Smooth muscle cell (in vitro differentiated cells): ENCODE data around the gene CARMIL3. TPM values are rescaled to one million over a fixed set of nuclear protein-coding genes. Genes with fewer than 3 reads are reported as not detected.

Experiments used
- DNase-seq: peaks from one replicate; lab custom pipeline; 2025; ENCODE audit not compliant: unreplicated experiment; lab: John Stamatoyannopoulos, UW
- H2AFZ ChIP-seq: fragments of 200-600 bp; sonication (generic); 2 replicates; pipeline ENCODE4 v1.6.0; 2016; ENCODE audit warnings: antibody characterized with exemption, low read depth, mild to moderate bottlenecking
- H3F3A ChIP-seq: fragments of 200-600 bp; sonication (generic); 2 replicates; pipeline ENCODE4 v1.6.0; 2017; ENCODE audit warnings: antibody characterized with exemption, low read depth
- H3K27ac ChIP-seq: fragments of 200-600 bp; sonication (generic); 2 replicates; pipeline ENCODE4 v1.5.1; 2016; ENCODE audit warnings: low read depth, mild to moderate bottlenecking
- H3K27me3 ChIP-seq: fragments of 200-600 bp; sonication (generic); 2 replicates; pipeline ENCODE4 v1.6.1; 2016; ENCODE audit warnings: low read depth, mild to moderate bottlenecking
- H3K36me3 ChIP-seq: fragments of 200-600 bp; sonication (generic); 2 replicates; pipeline ENCODE4 v1.5.1; 2016; ENCODE audit warnings: low read depth
- H3K4me1 ChIP-seq: fragments of 200-600 bp; sonication (generic); 2 replicates; pipeline ENCODE4 v1.5.1; 2016; ENCODE audit warnings: low read depth
- H3K4me2 ChIP-seq: fragments of 200-600 bp; sonication (generic); 2 replicates; pipeline ENCODE4 v1.6.0; 2016; ENCODE audit warnings: mild to moderate bottlenecking
- H3K4me3 ChIP-seq: fragments of 200-600 bp; sonication (generic); 2 replicates; pipeline ENCODE4 v1.5.1; 2016; ENCODE audit warnings: mild to moderate bottlenecking
- H3K79me2 ChIP-seq: fragments of 200-600 bp; sonication (generic); 2 replicates; pipeline ENCODE4 v1.6.0; 2016; ENCODE audit warnings: low read depth, mild to moderate bottlenecking
- H3K9ac ChIP-seq: fragments of 200-600 bp; sonication (generic); 2 replicates; pipeline ENCODE4 v1.6.0; 2016; ENCODE audit warnings: low read depth
- H3K9me3 ChIP-seq: fragments of 200-600 bp; sonication (generic); replicated peaks from 2 replicates; pipeline ENCODE4 v1.5.1; 2016; ENCODE audit warnings: low read depth
- H4K20me1 ChIP-seq: fragments of 200-600 bp; sonication (generic); 2 replicates; pipeline ENCODE4 v1.6.0; 2016; ENCODE audit warnings: low read depth
- WGBS: methylation state at CpG from one replicate; pipeline ENCODE4 v1.1.7; 2016; ENCODE audit warnings: low lambda C conversion rate; 5-methylcytosine and 5-hydroxymethylcytosine counted together
- polyA plus RNA-seq: library from polyadenylated mRNA; unstranded; fragments of >200 nt; fragmentation: Nextera tagmentation; extraction: Ambion mirVana; gene quantifications from 2 replicates; pipeline ENCODE4 v1.2.1, GENCODE V29; 2016
- total RNA-seq: library from RNA; depleted of rRNA; stranded (reverse); fragments of >200 nt; gene quantifications from 2 replicates; pipeline ENCODE4 v1.2.3, GENCODE V29; 2014
- TF ChIP-seq, protein P1 (sequence below): fragments of 200-600 bp; sonication (generic); IDR thresholded peaks from 2 replicates; pipeline ENCODE4 v1.5.1; 2017; ENCODE audit warnings: borderline replicate concordance, mild to moderate bottlenecking, antibody characterized with exemption; ENCODE audit not compliant: insufficient read depth, poor library complexity, severe bottlenecking

Gene CARMIL3
- total and polyA plus RNA-seq, 2 experiments from 2014 or later: not detected

DNA sequence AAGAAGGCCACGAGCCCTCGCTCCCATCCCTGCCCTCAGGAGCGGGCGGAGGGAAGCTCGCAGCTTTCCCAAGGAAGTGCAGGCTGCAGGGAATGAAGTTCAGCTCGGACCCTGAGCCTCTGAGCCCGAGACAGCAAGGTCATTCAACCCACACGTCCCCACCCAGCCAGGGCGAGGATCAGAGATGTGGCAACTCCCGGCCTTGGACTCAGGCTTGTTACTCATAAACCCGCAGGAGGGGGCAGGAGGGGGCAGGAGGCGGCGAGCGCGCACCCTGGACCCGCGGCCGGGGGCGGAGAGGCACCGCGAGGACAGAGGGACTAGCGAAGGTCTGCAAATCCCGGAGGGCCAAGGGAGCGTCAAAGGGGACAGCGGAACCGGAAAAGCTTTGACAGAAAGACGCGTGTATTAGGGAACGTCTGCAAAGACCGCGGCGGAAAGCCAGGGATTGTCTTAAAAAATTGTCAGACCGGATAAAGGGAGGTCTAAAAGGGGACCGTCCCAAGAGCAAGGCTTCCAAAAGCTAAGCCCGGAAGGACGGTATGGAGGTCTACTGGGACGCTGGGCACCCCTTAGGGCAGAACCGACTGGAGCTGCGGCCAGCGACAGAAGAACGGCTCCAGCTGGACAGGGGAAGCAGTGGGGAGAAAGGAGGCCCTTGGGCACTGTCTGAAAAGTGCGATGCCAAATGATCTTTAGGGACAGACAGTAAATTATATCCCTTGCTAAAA lies 62.2 kb downstream of the CARMIL3 start:
- H3F3A ChIP-seq: no peaks in the 10 kb centered on the region
- peak overlapping the region; percentile 97 for H3K27ac ChIP-seq
- no peaks in the 10 kb centered on the region for H4K20me1 ChIP-seq
- H3K79me2 ChIP-seq: peaks cover 11% of the 10 kb centered on the region
- under 1% methylated on average over 40 of the region's 42 CpGs for WGBS
- peak overlapping the region; percentile 80 for H3K4me3 ChIP-seq
- peak overlapping the region; percentile 94 for H3K9ac ChIP-seq
- DNase-seq: peak; percentile 78
- TF ChIP-seq, protein P1, sequence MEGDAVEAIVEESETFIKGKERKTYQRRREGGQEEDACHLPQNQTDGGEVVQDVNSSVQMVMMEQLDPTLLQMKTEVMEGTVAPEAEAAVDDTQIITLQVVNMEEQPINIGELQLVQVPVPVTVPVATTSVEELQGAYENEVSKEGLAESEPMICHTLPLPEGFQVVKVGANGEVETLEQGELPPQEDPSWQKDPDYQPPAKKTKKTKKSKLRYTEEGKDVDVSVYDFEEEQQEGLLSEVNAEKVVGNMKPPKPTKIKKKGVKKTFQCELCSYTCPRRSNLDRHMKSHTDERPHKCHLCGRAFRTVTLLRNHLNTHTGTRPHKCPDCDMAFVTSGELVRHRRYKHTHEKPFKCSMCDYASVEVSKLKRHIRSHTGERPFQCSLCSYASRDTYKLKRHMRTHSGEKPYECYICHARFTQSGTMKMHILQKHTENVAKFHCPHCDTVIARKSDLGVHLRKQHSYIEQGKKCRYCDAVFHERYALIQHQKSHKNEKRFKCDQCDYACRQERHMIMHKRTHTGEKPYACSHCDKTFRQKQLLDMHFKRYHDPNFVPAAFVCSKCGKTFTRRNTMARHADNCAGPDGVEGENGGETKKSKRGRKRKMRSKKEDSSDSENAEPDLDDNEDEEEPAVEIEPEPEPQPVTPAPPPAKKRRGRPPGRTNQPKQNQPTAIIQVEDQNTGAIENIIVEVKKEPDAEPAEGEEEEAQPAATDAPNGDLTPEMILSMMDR: no peak
- H3K4me1 ChIP-seq: peaks cover 12% of the 10 kb centered on the region
- H3K36me3 ChIP-seq: no peaks in the 10 kb centered on the region
- H3K27me3 ChIP-seq: no peaks in the 10 kb centered on the region
- H2AFZ ChIP-seq: peak overlapping the region; percentile 85
- H3K4me2 ChIP-seq: peak overlapping the region; percentile 92
- no peaks in the 10 kb centered on the region for H3K9me3 ChIP-seq

DNA sequence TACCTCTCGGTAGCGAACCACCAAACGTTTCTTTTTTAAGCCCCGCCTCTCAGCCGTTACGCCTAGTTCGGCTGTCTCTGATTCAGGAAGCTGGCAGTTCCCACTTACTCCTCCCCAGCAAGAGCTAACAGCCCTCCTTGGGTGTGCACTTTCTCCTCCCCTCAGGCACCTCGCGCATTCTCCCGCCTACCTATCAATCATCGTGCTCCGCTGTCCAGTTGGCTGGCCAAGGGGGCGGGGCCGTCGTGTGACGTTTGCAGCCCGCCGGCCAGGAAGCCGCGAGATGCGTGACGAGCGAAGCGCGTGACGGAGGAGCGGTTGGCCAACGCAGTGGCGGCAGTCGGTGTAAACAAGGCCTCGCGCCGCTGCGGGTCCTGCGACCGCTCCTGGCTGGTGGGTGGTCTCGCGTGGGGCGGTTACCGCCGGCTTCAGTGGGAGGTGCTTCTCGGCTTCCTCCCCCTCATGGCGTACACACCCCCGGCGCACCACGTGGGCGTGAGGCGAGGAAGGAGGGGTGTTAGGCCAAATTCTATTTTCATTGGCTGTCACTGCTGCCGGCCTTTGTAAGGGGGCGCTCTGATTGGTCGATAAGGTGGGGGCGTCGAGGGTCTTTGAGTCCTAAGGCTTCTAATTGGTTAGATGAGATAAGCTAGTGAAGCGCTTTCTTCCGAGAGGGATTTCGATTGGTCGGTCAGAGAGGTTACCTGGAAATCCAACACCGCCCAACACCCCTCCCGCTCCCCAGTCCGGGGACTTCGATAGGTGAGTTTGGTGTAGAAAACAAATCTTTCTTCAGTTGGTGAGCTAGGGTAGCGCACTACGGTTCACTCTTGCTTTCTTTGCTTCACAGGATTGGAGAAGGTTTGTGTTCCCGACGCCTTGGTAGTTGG lies 63.0 kb downstream of the CARMIL3 start, which contains the start of the genes DCAF11 and NRL:
TSS of gene DCAF11 (plus strand) at position 246 of the 890 bp plus-strand sequence. CDS start 818 bp downstream, outside the sequence.
TSS of gene NRL (minus strand) at position 418 of the 890 bp plus-strand sequence. CDS start 32,101 bp downstream, outside the sequence.
- DNase-seq: peak; percentile 96
- Histone ChIP-seq H3K4me1 (peaks cover 12% of the 10 kb centered on the region), H3K9ac (peak within 1 kb of the TSS; percentile 94), H3K36me3 (no peaks in the 10 kb centered on the region), H3K9me3 (no peaks in the 10 kb centered on the region), H3K4me3 (peak within 1 kb of the TSS; percentile 80), H3F3A (no peaks in the 10 kb centered on the region), H2AFZ (peak within 1 kb of the TSS; percentile 85), H3K79me2 (peaks cover 11% of the 10 kb centered on the region), H3K27me3 (no peaks in the 10 kb centered on the region), H4K20me1 (no peaks in the 10 kb centered on the region), H3K27ac (peak within 1 kb of the TSS; percentile 97), H3K4me2 (peak within 1 kb of the TSS; percentile 97)
- TF ChIP-seq, protein P1: no peak
- WGBS: under 1% methylated on average over 58 of the region's 65 CpGs

DNA sequence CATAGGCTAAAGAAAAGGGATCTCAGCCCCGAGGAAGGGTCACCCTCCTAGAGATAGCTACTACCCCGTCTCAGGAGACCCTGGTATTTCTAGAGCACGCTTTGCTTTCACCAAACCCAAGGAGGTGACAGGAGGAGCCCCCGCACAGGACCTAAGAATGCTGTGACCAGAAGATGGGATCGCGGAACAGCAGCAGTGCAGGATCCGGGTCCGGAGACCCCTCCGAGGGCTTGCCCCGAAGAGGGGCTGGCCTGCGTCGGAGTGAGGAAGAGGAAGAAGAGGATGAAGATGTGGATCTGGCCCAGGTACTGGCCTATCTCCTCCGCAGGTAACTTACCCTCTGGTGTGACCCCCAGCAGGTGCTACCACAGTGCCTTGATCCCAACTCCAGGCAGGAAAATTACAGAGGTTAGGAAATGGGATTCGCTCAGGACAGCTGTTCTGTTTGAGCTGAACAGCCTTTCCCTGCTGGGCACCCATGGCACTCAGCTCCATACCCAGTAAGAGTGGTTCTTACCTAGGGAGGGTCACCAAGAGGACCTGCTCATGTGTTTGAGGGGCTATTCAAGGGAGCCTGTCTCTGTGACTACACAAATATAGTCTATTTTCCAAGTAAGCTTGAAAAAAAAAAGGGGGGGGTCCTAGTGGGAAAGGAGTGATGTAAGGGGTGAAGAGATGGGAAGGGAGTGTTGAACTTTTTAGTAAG lies 63.8 kb downstream of the CARMIL3 start:
- Histone ChIP-seq H2AFZ (peak overlapping the region; percentile 80), H4K20me1 (no peaks in the 10 kb centered on the region), H3K4me2 (peak overlapping the region; percentile 97), H3K4me3 (peak overlapping the region; percentile 80), H3F3A (no peaks in the 10 kb centered on the region), H3K9me3 (no peaks in the 10 kb centered on the region), H3K27me3 (no peaks in the 10 kb centered on the region), H3K4me1 (peaks cover 12% of the 10 kb centered on the region), H3K27ac (peak overlapping the region; percentile 97), H3K9ac (peak overlapping the region; percentile 94), H3K36me3 (no peaks in the 10 kb centered on the region), H3K79me2 (peaks cover 11% of the 10 kb centered on the region)
- DNase-seq: no peak
- TF ChIP-seq, protein P1: no peak
- 9% methylated on average over 14 of the region's 14 CpGs for WGBS
